Stimulated activated CD4-positive, alpha-beta T cell treated with anti-CD3 and anti-CD28 coated beads, Interleukin-12 subunit alpha, Interleukin-12 subunit beta, amount 100 ng/mL, for 4 hours (primary cell): ENCODE data around the gene ACSS1.

ENCODE experiments used
- DNase-seq: peaks from one replicate; pipeline ENCODE4 v3.0.0-alpha.2; 2020

The ACSS1 gene

GRCh38 chr20:25025986-25026605 lies 31.8 kb downstream of the ACSS1 start:
- DNase-seq = no peak

GRCh38 chr20:25025091-25025861 lies 32.7 kb downstream of the ACSS1 start:
- DNase-seq = no peak

GRCh38 chr20:25024171-25024570 lies 33.8 kb downstream of the ACSS1 start:
- no peak for DNase-seq

GRCh38 chr20:25023356-25023755 lies 34.6 kb downstream of the ACSS1 start:
- DNase-seq = no peak

GRCh38 chr20:25022680-25023079 lies 35.3 kb downstream of the ACSS1 start:
- no peak for DNase-seq

- no peak for DNase-seq
These were observed 36.6 kb downstream of the ACSS1 start for GRCh38 chr20:25021336-25021735.

- DNase-seq = no peak
These were observed 37.0 kb downstream of the ACSS1 start for GRCh38 chr20:25020901-25021301.

- DNase-seq = no peak
These were observed 37.6 kb downstream of the ACSS1 start for GRCh38 chr20:25020345-25020744.

- DNase-seq = no peak
These were observed 38.4 kb downstream of the ACSS1 start for GRCh38 chr20:25019381-25020155.

GRCh38 chr20:25018841-25019240 lies 39.1 kb downstream of the ACSS1 start:
- DNase-seq = no peak

GRCh38 chr20:25018425-25018824 lies 39.5 kb downstream of the ACSS1 start:
- no peak for DNase-seq

- no peak for DNase-seq
These were observed 40.6 kb downstream of the ACSS1 start for GRCh38 chr20:25017257-25017803.

- no peak for DNase-seq
These were observed 41.5 kb downstream of the ACSS1 start for GRCh38 chr20:25016471-25016870.

GRCh38 chr20:25015986-25016385 lies 42.0 kb downstream of the ACSS1 start:
- no peak for DNase-seq

GRCh38 chr20:25014816-25015215 lies 43.1 kb downstream of the ACSS1 start:
- DNase-seq = no peak

- DNase-seq = no peak
These were observed 44.2 kb downstream of the ACSS1 start for GRCh38 chr20:25013478-25014380.

GRCh38 chr20:25012616-25013189 lies 45.2 kb downstream of the ACSS1 start:
- no peak for DNase-seq

GRCh38 chr20:25011831-25012241 lies 46.1 kb downstream of the ACSS1 start:
- no peak for DNase-seq

GRCh38 chr20:25011261-25011660 lies 46.7 kb downstream of the ACSS1 start:
- DNase-seq = no peak

GRCh38 chr20:25009218-25010145 lies 48.5 kb downstream of the ACSS1 start:
- DNase-seq = no peak
